Stimulated activated CD4-positive, alpha-beta T cell treated with anti-CD3 and anti-CD28 coated beads, Interleukin-4, amount 100 ng/mL, for 48 hours (primary cell): ENCODE data around the gene SPTLC2.
"Not testable (repeated sequence)": the region's sequence is repeated elsewhere in the genome, so short reads cannot be mapped to it uniquely, and the experiment has no call there.

Experiments used
- DNase-seq, 2 donors: peaks; one replicate each; pipeline ENCODE4 v3.0.0-alpha.2; 2020; ENCODE audit warnings: low read depth in 2 of 2

The SPTLC2 gene, protein sequence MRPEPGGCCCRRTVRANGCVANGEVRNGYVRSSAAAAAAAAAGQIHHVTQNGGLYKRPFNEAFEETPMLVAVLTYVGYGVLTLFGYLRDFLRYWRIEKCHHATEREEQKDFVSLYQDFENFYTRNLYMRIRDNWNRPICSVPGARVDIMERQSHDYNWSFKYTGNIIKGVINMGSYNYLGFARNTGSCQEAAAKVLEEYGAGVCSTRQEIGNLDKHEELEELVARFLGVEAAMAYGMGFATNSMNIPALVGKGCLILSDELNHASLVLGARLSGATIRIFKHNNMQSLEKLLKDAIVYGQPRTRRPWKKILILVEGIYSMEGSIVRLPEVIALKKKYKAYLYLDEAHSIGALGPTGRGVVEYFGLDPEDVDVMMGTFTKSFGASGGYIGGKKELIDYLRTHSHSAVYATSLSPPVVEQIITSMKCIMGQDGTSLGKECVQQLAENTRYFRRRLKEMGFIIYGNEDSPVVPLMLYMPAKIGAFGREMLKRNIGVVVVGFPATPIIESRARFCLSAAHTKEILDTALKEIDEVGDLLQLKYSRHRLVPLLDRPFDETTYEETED

DNA sequence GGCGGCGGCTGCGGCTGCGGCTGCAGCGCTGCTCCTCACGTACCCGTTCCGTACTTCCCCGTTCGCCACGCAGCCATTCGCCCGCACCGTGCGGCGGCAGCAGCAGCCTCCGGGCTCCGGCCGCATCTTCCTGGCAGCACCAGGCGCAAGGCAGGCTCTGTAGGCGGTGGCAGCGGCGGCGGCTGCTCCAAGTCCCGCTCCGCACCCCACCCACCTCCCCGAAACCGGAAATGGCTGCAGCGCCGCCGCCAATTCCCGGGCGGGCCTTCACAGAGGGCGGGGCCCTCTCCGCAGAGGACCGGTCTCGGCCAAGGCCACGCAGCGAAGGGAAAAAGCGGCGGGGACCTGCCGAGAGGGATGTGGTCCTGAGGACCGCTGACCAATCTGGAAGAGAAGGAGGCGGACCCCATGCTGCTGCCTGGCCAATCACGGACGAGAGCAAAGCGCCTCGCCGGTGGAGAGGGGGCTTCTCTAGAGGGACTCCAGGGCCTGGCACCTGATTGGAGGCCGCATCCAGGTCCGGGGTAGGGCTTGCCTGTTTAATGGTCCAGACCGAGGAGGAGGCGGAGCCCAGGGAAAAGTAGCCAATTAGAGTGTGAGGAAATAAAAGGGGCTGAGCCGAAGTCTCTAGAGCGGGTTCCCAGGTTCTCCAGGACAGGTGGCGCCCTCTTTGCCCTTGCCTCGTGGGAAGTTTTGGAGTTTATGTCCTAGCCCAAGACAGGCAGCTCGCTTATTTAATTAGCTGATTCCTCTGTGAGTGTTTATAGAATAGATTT is at the start of gene SPTLC2:
Gene SPTLC2 (minus strand): TSS at position 184 of the 776 bp plus-strand sequence. CDS start 58 bp downstream, at position 126.
- peak; percentile 90 to 96 for DNase-seq

GRCh38 chr14:77663293-77663692 is 46.9 kb upstream of the SPTLC2 start:
- no peak for DNase-seq

- not testable (repeated sequence) for DNase-seq
These were observed 45.1 kb upstream of the SPTLC2 start for GRCh38 chr14:77661562-77661961.

GRCh38 chr14:77660754-77661153 is 44.3 kb upstream of the SPTLC2 start:
- DNase-seq, result no peak

GRCh38 chr14:77659831-77660230 is 43.4 kb upstream of the SPTLC2 start:
- DNase-seq, result no peak

GRCh38 chr14:77657280-77657679 is 40.8 kb upstream of the SPTLC2 start:
- DNase-seq, result no peak

DNA sequence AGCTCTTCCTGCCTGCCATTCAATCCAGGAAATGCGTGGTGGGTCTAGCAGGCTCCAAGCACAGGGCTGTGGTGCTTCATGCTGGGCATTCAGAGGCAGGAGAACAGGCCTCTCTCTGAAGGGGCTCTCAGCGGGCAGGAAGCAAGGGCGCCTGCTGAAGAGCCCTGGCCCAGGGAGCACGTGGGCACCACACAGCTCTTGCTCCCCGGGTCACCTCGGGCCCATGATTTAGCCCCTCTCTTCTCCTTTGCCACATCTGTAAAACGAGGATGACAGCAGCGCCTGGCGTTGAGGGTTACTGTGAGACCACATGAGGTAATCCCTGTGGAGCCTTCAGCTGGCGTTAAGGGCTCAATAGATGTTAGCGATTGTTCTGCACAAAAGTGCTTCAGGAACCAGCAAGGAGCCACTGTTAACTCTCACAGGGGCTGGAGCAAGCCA is 37.6 kb upstream of the SPTLC2 start:
- DNase-seq, result no peak

DNA sequence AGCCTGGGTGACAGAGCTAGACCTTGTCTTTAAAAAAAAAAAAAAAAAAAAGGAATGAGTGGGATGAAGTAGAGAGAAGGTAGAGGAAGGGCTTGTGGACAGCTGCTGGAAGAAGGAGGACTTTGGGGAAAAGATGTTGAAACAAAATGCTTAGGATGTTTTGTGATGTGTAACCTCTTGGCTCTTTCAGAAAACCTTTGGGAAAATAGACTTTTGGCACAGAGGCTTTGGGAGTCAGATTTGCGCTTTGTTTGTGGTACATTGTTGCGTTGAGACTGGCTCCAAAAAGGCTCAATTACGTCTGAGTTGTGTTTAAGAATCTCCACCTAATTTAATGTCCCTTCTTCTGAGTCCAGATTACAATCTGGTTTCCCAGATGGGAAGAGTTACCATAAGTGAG is 32.9 kb upstream of the SPTLC2 start:
- DNase-seq, result no peak

DNA sequence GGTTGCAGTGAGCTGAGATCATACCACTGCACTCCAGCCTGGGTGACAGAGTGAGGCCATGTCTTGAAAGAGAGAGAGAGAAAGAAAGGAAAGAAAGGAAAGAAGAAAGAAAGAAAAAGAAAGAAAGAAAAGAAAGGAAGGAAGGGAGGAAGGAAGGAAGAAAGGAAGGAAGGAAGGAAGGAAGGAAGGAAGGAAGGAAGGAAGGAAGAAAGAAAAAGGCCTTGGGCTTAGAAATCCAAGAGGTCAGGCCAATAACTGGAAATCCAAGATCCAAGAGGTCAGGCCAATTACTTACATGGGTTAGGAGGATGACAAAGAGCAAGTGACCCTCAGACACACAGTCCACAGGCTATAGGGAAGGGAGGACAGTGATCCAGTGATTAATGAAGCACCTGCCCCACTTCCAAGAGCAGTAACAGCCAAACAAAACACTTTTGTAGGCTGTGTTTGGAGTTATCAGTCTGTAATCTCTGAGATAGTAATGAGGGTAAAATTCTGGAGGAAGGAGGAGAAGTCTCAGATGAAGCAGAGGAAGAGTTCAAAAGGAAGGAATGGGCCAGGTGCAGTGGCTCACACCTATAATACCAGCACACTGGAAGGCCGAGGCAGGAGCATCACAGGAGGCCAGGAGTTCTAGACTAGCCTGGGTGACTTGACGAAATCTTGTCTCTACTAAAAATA is 32.2 kb upstream of the SPTLC2 start:
- no peak for DNase-seq

DNA sequence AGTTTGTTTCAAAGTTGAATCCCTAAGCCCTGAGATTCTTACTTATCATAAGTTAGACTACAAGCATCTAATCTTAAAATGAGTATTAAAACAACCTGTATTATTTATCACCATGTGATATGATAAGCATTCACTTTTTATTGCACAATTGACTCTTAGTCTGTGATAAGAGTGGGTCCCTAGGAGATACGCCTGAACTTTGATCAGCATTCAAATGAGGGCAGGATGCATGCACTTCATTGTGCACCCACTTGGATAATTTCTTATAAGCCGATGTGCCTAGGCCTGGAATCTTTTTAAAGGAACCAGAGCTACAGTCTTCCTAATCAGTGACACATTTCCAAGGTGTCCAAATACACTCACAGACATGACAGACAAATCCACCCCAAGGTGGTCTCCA is 31.4 kb upstream of the SPTLC2 start:
- DNase-seq, result no peak

DNA sequence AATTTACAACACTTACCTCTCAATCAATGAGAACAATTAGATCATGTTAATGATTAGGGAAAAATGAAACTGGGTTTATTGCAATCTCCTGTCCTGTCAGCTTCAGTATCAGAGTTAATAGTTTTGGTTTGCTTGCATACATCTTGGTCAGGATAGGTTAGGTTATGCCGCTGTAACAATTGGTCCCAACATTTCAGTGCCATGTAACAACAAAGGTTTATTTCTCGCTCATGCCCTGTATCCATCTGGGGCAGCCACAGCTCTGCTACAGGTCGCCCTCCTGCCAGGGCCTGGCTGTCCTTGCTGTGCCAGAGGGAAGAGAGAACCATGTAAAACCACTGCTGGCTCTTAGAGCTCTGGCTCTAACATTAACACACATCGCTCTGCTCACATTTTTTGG is 30.5 kb upstream of the SPTLC2 start:
- DNase-seq, result no peak

DNA sequence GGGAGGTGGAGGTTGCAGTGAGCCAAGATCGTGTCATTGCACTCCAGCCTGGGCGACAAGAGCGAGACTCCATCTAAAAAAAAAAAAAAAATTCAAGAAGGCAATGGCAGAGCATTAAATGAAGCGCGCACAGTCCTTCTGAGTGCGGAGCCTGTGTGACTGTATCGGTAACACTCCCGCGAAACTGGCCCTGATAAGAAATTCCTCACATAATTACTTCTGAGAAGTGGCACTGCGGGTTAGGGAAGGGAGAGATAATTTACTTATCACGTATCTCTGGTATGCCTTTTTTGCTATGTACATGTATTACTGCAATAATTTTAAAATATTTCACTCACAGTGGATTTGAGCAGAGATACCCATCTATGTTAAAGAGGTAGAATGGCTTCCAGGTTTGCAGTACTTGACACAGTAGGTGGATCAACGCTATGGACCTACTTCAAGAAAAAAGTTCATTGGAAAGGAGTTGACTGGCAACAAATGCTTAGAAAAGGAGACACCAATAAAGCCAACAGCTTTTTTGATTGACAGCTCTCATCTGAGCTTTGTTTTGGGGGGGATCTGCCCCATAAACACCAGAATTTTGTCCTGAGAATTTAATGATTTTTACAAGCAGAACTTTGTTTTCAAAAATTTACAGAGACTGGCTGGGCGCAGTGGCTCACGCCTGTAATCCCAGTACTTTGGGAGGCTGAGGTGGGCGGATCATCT is 29.2 kb upstream of the SPTLC2 start:
- DNase-seq, result no peak

GRCh38 chr14:77642407-77642806 is 26.0 kb upstream of the SPTLC2 start:
- no peak for DNase-seq

DNA sequence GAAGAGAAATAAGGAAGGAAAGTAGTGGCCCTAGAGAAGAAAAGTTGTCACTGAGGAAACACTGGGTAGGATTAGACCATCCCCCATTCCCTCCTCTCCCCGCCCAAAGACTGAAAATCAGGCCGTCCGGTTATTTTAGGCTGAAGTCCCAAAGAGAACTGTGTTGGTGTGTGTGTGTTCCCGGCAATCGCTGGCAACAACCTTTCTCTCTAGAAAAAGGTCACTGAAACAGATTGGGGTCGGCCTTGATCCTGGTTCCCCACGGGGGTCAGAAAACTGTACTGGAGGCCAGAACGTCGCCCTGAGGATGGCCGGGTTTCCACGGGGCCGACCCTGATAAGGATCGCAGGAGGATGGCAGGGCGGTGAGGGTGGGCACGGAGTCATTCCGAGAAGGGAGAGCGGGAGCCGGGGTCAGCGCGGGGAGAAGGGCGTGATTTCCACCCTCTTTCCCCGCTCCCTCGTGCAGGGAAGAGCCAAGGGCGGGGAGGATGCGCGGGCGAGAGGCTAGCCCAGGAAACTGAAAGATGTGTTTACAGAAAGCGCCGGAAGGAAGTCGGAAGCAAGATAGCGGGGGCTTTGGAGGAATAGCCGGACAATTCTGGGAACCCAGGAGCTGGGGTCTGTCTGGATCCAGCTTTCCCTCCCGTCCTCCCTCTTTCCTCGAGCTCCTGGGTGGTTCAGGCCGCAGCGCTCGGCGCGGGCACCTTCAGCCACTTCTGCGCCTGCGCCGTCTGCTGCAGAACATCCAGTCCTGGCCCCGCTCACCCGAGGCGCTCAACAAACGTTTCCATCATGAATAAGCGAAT is 25.3 kb upstream of the SPTLC2 start:
- DNase-seq, result peak; percentile 60 to 65

DNA sequence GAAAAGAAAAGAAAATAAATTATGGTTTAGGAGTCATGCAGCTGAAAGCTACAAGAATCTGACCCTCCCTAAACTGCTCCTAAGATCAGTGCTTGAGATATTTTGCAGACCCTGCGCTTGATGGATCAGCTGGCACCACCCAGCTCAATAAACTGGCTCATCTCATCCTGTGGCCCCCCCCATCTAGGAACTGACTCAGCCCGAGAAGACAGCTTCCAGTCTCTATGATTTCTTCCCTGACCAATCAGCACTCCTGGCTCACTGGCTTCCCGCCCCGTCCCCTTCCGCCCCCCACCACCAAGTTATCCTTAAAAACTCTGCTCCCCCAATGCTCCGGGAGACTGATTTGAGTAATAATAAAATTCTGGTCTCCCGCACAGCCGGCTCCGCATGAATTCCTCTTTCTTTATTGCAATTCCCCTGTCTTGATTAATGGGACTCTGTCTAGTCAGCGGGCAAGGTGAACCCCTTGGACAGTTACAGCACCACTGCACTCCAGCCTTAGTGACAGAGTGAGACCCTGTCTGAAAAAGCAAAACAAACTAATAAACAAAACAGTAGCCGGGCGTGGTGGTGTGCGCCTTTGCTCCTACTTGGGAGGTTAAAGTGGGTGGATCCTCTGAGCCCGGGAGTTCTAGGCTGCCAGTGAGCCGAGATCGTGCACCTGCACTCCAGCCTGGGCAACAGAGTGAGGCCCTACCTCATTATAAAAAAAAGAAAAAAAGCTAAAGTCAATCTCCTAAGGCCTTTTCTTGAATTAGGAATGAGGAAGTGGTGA is 24.5 kb upstream of the SPTLC2 start:
- DNase-seq, result no peak

DNA sequence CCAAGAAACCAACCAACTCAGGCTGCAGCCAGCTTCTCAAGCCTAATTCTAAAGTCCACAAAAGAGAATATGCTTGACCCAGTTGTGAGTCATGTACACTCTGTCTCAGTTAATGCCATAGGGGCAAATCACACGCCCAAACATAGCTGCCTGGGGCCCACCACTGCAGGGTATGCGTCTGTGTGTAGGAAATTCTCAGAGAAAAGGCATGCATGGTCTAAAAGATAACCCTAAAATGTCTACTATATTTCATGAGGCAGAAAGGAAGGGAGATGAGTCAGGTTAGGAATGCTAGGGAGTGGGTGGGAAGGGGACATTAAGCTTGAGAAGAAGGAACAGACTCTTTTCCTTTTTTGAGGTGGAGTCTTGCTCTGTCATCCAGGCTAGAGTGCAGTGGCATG is 22.3 kb upstream of the SPTLC2 start:
- no peak for DNase-seq

- DNase-seq, result not testable (repeated sequence)
These were observed 19.4 kb upstream of the SPTLC2 start for GRCh38 chr14:77635869-77636268.

GRCh38 chr14:77635466-77635865 is 19.0 kb upstream of the SPTLC2 start:
- DNase-seq, result not testable (repeated sequence)

DNA sequence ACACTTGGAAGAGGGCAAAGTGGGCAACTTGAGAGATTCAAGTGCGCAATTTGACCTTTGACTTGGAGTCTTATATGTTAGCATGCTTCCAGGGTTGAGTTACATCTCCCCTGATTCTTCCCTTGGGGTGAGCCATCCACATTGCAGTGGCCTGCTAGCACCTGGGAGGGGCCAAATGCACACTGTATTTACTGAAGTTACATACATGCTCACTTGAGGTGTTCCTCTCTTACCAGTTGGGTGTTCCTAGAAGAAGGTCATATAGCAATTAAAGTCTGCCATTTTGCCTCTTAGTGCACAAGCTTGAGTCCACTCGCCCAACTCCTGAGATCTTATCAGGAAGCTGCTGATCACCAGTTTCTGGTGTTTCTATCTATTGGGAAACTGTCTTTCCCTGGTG is 13.7 kb upstream of the SPTLC2 start:
- DNase-seq, result no peak

GRCh38 chr14:77625360-77625759 is 8.9 kb upstream of the SPTLC2 start:
- DNase-seq, result no peak
